NCI-H748 (cell line): ENCODE data around the gene CLTRN.
"Not testable (repeated sequence)": the region's sequence is repeated elsewhere in the genome, so short reads cannot be mapped to it uniquely, and the experiment has no call there.

ENCODE experiments used
- DNase-seq: peaks from one replicate; lab custom pipeline; 2025; ENCODE audit not compliant: unreplicated experiment; lab: John Stamatoyannopoulos, UW

The CLTRN gene

GRCh38 chrX:15664487-15665444, at the start of gene CLTRN:
Gene CLTRN, minus strand, starts transcription at chrX:15664805. Its CDS starts 30 bp downstream, at chrX:15664775.
- no peak for DNase-seq

GRCh38 chrX:15704273-15704672, 39.7 kb upstream of the CLTRN start:
- not testable (repeated sequence) for DNase-seq

- DNase-seq: not testable (repeated sequence)
Observed at GRCh38 chrX:15703809-15704208, 39.2 kb upstream of the CLTRN start.

- no peak for DNase-seq
Observed at GRCh38 chrX:15702488-15703371, 38.1 kb upstream of the CLTRN start.

- DNase-seq: no peak
Observed at GRCh38 chrX:15696516-15696915, 31.9 kb upstream of the CLTRN start.

GRCh38 chrX:15694941-15695451, 30.4 kb upstream of the CLTRN start:
- DNase-seq: no peak

- DNase-seq: peak; percentile 54
Observed at GRCh38 chrX:15686818-15687685, 22.4 kb upstream of the CLTRN start.

GRCh38 chrX:15683193-15683592, 18.6 kb upstream of the CLTRN start:
- DNase-seq: no peak

GRCh38 chrX:15681433-15681832, 16.8 kb upstream of the CLTRN start:
- no peak for DNase-seq

GRCh38 chrX:15680401-15680800, 15.8 kb upstream of the CLTRN start:
- DNase-seq: no peak

- peak; percentile 35 for DNase-seq
Observed at GRCh38 chrX:15679246-15679645, 14.6 kb upstream of the CLTRN start.

GRCh38 chrX:15678339-15678738, 13.7 kb upstream of the CLTRN start:
- DNase-seq: no peak

GRCh38 chrX:15676886-15677285, 12.3 kb upstream of the CLTRN start:
- no peak for DNase-seq

- DNase-seq: peak; percentile 88
Observed at GRCh38 chrX:15675490-15675921, 10.9 kb upstream of the CLTRN start.

GRCh38 chrX:15674841-15675489, 10.4 kb upstream of the CLTRN start:
- peak; percentile 94 for DNase-seq

- DNase-seq: no peak
Observed at GRCh38 chrX:15674514-15674840, 9.9 kb upstream of the CLTRN start.

- DNase-seq: no peak
Observed at GRCh38 chrX:15673970-15674369, 9.4 kb upstream of the CLTRN start.

GRCh38 chrX:15672881-15673280, 8.3 kb upstream of the CLTRN start:
- DNase-seq: no peak

GRCh38 chrX:15663439-15663838, 1.2 kb downstream of the CLTRN start:
- DNase-seq: no peak

GRCh38 chrX:15654804-15655203, 9.8 kb downstream of the CLTRN start:
- not testable (repeated sequence) for DNase-seq
